Measurements from ENCODE around the gene KBTBD13.
"Not testable (repeated sequence)": the region's sequence is repeated elsewhere in the genome, so short reads cannot be mapped to it uniquely, and the experiment has no call there.

Gene KBTBD13

DNA sequence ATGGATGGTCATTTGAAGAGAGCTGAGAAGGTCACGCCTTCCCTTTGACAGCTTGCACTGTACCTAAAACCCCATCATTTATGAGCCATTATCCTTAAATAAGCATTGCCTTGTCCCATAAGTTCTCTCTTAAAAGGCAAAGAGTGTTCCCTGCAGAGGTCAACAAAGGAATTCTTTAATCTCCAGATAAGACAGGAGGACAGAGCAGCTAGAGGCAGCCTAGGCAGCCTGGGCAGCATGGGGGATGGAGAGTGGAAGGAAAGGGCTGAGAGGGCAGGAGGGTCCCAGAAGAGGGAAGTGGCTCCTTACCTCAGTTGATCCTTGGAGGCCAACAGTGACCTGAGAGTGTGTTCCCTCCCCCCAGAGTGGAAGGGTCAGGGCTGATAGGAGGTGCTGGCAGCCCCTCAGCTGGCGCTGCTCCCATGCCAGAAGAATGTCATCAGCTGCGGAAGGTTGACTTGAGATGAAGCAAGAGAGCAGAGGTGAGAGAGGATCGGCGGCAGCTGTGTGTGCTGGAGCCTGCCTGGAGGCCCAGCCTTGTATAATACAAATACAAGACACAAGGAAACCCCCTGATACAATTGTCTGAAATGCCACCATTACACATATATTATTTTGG lies 12.8 kb downstream of the KBTBD13 start:
- no peak for DNase-seq

DNA sequence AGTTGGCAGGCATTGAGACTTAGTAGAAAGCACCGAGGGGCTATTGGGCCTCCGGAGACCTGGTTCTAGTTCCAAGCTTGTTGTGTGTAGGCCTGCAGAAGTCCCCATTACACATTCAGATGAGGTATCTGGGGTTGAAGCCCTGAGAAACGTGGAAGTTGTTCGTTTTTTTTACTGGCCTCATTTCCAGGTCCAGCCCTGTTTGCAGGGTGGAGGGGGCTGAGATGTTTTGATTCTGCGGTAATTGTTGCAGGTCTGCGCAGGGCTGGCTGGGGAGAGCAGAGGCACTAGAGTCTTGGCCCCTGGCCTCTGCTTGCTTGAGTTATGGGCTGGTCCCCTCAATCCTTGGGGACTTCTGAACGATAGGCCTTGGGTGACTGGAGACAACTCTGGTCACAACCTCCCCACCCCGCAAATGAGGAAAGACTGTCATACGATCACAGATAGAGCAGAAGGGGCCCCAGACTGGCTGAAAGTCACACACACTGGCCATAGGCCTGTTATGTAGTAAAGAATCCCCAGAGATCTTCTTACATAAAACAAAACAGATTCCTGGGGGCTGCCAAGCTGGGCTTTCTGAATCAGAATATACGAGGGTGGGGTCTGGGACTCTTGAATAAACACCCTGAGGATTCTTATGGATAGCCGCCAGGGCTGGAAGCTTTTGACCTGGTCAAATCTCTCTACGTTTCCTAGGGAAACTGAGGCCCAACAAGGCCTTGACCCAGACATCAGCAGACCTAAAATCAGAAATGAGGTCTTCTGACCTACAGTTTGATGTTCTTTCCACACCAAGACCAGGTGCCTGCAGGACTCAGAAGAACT lies 15.6 kb downstream of the KBTBD13 start:
- DNase-seq, result no peak

DNA sequence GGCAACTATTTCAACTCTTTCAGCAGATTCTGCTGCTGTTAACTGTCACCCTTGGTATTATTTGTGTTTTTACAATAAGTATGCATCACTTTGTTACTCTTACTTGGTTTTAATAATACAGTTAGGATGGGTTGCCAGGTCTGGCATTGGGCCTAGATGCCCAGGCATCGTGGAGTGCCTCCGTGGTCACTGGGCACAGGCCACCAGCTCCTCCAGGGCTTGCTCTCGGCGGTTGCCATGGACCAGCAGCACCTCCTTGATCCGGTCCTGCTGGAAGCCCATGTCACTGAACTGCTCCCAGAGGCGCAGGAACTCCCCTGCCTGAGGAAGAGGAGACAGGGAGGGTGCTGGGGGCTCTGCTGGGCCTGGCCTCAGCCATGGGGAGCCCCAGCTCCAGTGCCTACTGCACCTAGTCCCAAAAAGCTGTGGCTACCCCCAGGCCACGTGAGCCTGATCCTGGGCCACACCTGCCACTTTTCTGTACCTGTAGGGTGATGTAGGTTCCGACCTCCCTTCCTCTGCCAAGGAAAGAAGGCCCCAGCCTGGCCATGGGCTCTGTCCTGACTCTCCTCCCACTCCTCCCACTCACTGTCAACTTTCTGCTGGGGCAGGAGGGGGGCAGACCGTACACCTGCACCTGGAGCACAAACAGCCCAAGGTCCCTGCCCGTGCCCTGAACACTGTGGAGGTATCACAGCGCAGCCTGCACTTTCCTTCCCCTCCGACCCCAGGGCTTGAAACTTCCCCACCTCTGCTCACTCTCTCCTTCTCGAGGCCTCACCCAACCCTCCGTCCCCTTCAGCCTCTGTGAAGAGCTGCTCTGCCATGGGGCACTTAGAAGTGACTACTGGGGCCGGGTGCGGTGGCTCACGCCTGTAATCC lies 16.6 kb downstream of the KBTBD13 start:
- DNase-seq, result no peak

DNA sequence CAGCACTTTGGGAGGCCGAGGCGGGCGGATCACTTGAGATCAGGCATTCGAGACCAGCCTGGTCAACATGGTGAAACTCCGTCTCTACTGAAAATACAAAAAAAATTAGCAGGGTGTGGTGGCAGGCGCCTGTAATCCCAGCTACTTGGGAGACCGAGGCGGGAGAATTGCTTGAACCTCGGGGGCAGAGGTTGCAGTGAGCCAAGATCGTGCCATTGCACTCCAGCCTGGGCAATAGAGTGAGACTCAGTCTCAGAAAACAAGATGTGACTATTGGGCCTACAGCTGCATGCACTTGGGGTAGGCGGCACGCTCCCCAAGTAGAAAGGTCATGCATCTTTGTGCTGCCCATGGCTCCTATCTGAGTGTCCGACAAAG lies 17.2 kb downstream of the KBTBD13 start:
- DNase-seq, result not testable (repeated sequence)

DNA sequence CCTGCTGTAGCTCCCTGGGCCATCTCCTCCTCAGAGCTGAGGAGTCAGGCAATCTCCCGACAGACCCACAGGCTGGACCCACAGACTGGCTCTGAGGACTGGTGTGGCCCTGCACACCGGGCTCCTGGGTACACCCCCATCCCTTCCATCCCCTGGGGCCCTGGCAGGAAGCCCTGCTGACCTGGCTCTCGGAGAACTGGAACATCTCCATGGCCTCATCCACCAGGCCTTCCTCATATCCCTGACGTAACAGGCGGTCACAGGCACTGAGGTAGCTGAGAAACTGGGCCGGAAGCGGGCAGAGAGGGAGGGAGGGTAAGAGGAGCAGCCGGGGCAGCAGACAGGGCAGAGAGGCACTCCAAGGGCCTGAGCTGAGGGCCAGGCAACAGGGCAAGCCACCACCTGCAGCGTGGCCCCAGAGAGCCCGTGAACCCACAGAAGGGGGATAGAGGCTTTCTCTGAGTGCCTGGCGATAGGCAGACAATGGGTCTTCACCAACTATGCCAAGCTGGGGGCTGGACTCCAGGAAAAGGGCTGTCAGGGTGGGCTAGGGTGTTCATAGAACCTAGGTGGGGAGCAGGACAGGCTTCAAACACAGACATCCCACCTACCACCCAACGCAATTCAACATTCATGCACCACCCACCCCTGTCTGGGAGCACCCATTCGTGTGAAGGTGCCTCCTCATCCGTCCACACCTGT lies 17.9 kb downstream of the KBTBD13 start:
- no peak for DNase-seq

DNA sequence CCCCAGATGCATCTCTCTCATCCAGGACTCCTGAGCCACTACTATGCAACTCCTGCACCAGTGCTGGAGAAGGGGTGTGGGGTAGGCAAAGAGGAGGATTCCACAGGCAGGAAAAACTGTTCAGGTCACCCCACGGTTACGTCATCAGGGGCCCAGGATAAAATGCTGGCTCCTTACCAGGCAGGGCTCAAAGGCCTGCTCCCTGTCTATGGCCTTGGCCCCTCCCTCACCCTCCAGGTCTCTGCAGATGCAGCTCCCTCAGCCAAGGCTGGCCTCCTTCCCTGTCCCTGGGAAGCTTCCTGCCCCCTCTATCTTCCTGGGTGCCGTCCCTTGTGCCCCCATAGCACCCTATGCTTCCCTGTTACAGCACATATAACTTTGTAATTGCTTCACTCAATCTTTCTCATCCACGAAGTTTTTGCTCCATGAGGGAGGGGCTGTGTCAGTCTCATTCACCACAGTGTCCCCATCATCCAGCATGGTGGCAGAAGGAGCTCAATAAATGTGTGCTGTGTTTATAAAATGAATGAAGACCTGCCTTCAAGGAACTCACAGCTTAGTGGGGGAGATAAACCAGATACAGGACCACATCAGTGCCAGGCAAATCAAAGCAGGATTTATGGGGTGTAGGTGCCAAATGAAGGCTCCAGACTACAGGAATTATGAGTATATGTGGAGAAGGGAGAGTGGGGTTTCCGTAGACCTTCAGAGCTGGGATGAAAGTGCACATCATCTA lies 18.6 kb downstream of the KBTBD13 start:
- DNase-seq, result no peak

DNA sequence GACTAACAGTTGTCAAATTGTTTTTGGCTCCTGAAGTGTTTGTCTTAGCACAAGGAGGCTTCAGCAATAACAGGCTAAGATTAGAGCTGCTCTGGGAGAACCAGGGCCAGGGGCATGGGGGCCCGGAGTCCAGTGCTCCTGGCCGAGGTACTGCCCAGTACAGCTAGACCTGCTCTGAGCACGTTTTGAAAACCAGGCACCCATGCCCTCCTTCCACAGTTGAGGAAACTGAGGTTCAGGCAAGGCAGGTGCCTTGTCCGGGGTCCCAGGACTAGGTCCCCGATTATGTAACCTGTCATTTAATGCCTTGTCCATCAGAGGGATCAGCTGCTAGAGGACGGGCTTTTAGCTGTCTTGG lies 19.2 kb downstream of the KBTBD13 start:
- DNase-seq, result no peak

DNA sequence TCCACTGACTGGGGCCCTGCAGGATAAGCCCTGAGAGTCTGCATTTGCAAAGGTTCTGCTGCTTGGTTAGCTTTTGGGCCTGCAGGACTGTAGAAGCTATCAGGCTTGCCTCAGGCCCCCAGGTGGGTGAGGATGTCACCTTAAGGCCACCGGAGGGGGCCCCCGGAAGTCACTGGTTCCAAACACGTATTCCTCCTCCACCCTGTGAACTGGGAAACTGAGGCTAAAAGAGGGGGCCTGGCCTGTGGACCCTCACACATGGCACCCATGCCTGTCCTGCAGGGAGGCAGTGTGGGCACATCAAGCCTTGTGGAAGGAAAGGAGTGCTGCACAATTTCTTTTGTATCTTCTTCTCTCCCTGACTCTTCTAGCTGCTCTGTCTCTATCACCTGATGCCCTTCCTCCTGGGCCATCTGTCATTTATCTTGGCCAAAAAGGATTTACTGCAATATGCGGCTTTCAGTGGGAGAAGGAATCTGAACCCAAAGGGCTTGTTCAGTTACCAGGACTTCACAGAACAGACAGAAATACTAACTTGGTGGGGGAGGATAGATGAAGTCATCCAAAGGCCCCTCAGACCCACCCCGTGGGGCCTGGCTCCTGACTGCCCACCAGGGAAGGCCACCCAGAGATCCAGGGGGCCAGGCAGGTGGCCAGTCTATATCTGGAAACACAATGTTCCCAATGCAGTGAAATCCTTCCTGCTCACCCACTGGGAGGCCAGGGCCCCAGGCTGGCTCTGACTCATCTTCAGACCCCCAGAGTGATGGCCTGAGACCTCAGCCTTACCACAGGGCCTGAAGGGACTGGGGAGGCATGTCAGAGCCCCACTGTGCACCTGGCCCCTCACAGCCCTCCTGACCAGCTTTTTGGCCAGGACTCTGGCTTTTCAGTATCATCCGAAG lies 20.2 kb downstream of the KBTBD13 start:
- no peak for DNase-seq

DNA sequence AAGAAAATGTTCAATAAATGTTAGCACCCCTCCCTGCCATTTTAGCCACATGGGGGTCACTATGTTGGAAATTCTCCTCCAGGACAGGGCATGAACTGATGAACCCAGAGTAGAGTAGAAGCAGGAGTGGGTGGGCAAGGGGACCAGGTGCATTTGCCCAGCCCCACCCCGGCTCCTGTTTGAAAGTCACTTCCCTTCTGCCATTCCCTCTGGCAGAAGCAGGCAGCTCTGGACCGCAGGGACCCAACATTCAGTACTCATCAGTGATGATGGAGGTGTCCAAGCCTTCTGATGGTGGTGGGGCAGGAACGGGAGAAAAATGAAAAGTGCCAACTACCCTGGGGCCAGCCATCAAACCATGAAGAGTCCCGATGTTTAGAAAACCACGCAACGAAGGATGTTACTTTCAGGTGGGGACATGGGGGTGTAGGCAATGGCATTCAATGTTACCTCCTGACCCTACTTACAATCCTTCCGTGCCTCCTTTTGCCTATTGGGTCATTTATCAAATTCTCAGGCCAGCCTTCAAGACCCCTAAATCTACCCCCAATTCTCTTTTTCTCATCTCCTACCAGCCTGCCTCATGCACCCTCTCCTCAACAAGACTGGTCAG lies 21.2 kb downstream of the KBTBD13 start:
- no peak for DNase-seq

DNA sequence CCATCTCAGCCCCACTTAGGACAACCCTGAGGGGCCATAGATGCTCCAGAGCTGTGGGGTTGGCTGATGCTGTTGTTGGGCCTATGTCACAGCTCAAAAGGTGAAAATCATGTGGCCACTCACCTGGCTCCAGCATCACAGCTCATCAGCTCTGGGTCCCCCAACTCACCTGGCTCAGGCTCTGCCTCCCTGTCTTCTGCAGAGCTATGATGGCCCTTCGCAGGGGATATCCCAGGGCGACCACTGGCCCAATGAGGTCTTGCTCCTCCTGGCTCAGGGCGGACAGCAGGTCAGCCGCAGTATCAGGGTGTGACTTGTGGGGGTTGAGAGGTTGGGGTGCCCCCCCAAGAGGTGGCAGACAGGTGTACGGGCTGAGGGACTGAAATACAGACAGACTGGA lies 22.8 kb downstream of the KBTBD13 start:
- DNase-seq, result no peak

DNA sequence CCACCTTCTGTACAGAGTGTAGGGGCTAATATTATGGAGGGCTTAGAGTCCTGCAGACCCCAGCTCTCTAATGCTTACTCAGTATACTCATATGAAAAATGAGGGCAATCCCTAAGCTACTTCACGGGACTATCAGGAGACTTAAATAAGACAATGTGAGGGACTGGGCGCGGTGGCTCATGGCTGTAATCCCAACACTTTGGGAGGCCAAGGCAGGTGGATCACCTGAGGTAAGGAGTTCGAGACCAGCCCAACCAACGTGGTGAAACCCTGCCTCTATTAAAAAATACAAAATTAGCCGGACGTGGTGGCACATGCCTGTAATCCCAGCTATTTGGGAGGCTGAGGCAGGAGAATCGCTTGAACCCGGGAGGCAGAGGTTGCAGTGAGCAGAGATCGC lies 23.3 kb downstream of the KBTBD13 start:
- DNase-seq, result not testable (repeated sequence)

DNA sequence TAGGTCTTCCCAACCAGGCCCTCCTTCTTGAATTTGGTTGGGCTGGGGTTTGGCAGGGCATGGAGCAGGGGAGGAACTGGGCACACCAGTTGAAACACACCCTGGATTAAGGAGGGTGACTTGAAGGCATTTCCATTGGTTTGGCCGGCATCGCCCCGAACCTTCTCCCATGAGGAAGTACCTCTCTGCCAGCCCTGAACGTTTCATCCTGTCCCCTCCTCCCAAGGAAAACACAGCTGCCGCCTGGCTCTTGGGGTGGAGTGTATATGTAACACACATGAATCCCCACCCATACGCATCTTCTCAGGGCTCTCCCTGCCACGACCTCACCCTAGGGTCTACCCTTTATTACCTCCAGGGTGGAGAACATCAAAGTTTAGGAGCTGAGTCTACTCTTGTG lies 23.9 kb downstream of the KBTBD13 start:
- no peak for DNase-seq

DNA sequence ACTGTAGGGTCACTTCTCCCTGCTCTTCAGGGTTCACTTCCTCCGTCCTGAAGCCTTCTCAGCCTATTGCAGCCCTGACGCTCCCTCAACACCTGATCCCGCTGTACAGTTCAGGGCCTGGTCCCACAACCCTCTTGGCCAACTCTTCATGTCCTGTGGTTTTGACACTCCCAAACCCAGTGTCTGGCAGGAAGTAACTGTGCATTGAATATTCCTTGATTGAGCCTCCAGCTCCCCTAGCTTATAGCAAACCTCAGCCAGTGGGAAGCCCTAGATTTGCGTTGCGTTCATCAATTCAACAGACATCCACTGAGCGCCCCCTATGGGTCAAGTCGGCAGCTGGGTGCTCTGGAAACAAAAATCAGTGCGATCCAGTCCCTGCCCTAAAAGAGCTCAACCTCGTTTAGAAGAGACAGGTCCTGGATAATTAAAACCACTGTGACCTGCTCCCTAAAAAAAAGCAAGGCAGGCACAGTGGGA lies 24.9 kb downstream of the KBTBD13 start:
- DNase-seq, result no peak

DNA sequence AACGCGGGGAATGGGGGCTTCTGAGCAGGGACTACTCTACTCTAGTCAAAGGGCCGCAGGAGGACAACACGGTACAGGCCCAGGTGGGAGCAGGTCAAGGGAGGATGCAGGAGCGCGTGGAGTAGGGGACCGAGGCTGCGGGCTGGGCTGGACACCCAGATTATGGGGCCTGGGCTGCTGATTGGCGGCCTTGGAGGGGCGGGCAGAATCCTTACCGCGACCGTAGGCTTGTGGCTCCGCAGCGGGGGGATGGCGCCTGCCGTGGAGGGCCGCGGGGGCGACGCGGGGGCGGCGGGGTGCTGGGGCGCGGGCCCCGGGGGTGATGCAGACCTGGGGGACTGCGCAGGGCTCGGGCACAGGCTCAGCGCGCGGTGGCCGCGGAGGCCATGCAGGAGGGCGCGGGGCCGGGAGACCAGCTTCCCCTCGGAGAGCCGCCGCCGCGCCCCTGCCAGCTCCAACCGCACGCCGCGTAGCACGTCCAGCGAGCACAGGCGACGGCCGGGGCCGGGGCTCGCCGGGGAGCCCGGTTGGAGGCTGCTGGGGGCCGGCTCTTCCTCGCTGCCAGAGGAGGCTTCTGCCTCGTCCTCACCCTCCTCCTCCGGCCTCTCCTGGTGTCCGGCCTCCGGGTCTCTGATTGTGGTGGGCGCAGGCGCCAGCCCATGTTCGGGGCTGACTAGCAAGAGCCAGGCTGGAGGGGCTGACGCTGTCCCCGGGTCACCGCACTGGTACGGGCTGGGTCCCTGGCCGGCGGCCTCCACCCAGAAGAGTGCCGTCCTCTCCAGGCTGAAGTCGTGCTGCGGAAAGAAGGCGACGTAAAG lies 25.6 kb downstream of the KBTBD13 start:
- DNase-seq, result no peak

DNA sequence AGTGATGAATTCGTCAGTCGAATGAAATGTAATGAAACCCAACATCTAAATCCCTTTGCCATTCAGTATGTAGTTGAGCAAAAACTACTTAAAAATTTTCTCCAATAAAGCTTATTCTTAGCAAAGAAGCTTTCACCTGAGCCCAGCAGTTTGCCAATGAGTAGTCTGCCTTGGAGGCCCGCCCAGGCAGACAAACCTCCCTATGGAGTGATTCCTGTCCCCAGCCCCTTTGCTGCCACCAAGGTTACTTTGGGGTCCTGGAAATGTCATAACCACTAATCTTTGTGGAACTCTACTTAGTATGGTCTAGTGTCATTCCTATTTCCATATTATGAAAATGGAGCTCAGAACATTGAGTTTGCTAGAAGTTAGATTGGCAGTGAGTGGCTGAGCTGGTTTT lies 26.4 kb downstream of the KBTBD13 start:
- no peak for DNase-seq

DNA sequence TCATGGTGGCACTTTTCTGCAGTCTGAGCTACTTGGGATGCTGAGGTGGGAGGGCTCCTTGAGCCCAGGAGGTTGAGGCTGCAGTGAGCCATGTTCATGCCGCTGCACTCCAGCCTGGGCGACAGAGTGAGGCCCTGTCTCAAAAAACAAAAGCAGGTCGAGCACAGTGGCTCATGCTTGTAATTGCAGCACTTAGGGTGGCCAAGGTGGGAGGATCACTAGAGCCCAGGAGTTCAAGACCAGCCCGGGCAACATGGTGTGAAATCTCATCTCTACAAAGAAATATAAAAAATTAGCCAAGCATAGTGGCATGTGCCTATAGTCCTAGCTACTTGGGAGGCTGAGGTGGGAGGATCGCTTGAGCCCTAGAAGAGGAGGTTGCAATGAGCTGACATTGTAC lies 28.5 kb downstream of the KBTBD13 start:
- no peak for DNase-seq

DNA sequence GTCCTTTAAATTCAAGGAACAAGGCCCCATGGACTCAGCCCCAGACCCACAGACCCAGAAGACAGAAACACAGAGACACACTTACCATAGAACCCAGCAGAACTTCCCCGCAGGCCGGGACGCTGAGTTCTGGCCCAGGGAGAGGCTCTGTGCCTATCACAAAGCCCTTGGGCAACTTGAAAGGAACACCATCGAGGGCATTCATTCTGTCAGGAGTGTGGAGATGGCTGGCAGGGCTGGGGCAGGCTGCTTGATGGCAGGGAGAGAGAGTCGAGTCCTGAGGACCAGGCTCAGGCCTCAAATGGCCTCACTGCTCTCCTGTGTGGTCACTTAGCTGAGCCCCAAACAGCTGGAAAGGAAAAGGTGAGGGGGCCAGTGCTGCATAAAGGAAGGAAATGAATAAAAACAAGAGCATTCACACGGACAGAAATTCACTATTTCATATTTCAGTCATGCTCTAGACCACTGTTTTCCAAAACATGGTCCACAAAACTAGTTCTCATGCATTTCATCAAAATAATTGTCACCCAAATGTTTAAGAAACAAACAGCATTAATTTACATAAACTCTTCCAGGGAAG lies 29.6 kb downstream of the KBTBD13 start:
- DNase-seq, result no peak

DNA sequence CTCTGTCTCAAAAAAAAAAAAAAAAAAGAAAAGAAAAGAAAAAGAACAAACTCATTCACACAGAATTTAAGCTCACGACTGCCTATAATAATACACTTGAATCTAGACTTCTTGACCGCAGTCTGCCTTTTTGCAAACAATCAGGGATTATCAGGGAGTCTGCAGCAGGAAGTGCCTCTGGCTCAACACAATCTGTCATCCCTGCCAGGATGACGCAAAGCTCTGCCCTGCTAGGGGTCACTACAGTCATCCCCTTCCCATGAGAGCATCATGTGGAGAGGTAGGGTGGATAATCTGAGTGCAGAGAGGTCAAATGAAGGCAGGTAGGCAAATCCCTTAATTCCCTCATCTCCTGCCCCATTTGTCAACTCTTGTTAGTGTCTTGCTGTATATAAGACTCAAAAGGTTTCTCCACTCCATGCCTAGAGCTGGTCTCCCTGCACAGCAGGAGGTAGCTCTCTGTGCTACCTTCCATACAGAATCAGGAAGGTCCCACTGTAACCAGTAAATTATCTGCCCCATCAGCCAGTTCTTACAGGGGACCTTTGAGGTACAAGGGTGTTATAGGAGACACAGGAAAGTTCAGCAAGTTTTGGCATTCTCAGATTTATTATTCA lies 34.2 kb downstream of the KBTBD13 start:
- DNase-seq, result no peak

DNA sequence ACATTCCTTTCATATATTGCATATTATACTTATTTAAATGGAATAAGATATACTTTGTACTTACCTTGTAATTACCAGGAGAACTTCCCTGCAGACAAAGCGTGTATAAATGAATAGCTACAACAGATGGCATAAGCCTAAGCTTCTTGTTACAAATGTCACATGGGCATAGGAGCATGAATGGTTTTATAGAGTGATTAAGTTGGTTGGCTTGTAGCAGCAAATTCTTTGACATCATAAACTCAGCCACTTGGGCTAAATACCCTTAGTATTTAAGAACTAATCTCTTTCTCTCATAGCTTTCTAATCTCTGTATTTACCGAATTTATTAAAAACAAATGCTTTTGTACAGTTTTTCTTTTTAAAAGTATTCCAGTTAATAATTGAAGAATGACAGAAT lies 38.5 kb downstream of the KBTBD13 start, which contains the start of gene UBAP1L:
UBAP1L (minus strand) TSS at position 115 of the 400 bp plus-strand sequence. CDS start 8,985 bp downstream, outside the sequence.
- no peak for DNase-seq

All from SIG-M5 (cell line).